ENCODE results near the gene TSSK3. TPM values are rescaled to one million over a fixed set of nuclear protein-coding genes. Genes with fewer than 3 reads are reported as not detected.

Gene TSSK3
- total and polyA plus RNA-seq, 2 donors (not counting 3 experiments of a cell fraction or from before 2014, with no cell fraction given) = 0.42 to 0.65 TPM

GRCh38 chr1:32332290-32333079 is 29.9 kb upstream of the TSSK3 start:
- BruUV-seq (replicated peaks) = no TSS peak
- ChIA-PET POLR2A (interaction anchor here (0.8 to 1.3 kb wide), 5 partner anchors 9 to 109 kb away, joined by 3 to 4 read pairs (median 4); no protein-coding TSS in a partner anchor), CTCF (interaction anchor here (0.6 to 2.1 kb wide), 5 partner anchors 14 to 117 kb away, joined by 3 to 12 read pairs (median 3); no protein-coding TSS in a partner anchor)
- peaks cover 15 to 46% of the 10 kb centered on the region in 2 experiments for H3K36me3 ChIP-seq (ENCODE audit: control insufficient read depth in 2 of 2, extremely low read depth in 1 of 2, insufficient read depth in 2 of 2, low read length in 2 of 2)
- FAIRE-seq = no peak
- DNase-seq (ENCODE audit: low read depth, low spot score) = no peak
- no peaks in the 10 kb centered on the region for H4K20me1 ChIP-seq (replicated peaks; ENCODE audit: control insufficient read depth, extremely low read depth, insufficient read depth, low read length)
- no peak overlapping the region for H2AFZ ChIP-seq (ENCODE audit: low read depth, low read length)
- no peak for TF ChIP-seq MAX (IDR thresholded peaks at IDR 0.05; ENCODE audit: insufficient read depth, insufficient read length)
- TF ChIP-seq POLR2AphosphoS5 (IDR thresholded peaks at IDR 0.05; ENCODE audit: insufficient read depth, low read depth, low read length) = peak; percentile 19
- H3K27me3 ChIP-seq (ENCODE audit: control insufficient read depth in 2 of 2, insufficient read depth in 2 of 2, low read length in 2 of 2) = no peaks in the 10 kb centered on the region
- H3K79me2 ChIP-seq (ENCODE audit: control insufficient read depth, insufficient read depth, low read length) = peaks cover 19% of the 10 kb centered on the region
- no peak overlapping the region for H3K4me2 ChIP-seq (ENCODE audit: insufficient read depth, low read length)
- H3K4me1 ChIP-seq (ENCODE audit: control insufficient read depth, extremely low read depth, insufficient read depth, low read length) = peaks cover 14% of the 10 kb centered on the region
- intact Hi-C loops (cut with micrococcal nuclease) = no loop called here
- no peak overlapping the region for H3K4me3 ChIP-seq (replicated peaks in 1 of 3; ENCODE audit: insufficient read depth in 1 of 3, low read depth in 1 of 3, low read length in 3 of 3)
- H3K9ac ChIP-seq (replicated peaks; ENCODE audit: extremely low read depth, insufficient read depth, low read length) = no peak overlapping the region
- dilution Hi-C loops (cut with MboI; ENCODE audit: extremely low pct_ligation_motif_present, low sequenced_read_pairs) = no loop called here
- no peak overlapping the region for H3K27ac ChIP-seq (ENCODE audit: insufficient read depth, low read depth, low read length)
- H3K9me1 ChIP-seq (replicated peaks; ENCODE audit: control insufficient read depth, extremely low read depth, insufficient read depth, low read length) = no peaks in the 10 kb centered on the region
- H3K9me3 ChIP-seq (replicated peaks; ENCODE audit: control insufficient read depth, insufficient read depth, low read length) = no peaks in the 10 kb centered on the region

GRCh38 chr1:32333251-32333963 is 28.9 kb upstream of the TSSK3 start:
- H3K36me3 ChIP-seq (ENCODE audit: control insufficient read depth in 2 of 2, extremely low read depth in 1 of 2, insufficient read depth in 2 of 2, low read length in 2 of 2) = peaks cover 11 to 42% of the 10 kb centered on the region in 2 experiments

More at GRCh38 chr1:32333251-32333963, 28.9 kb upstream of the TSSK3 start:
- Histone ChIP-seq H3K9ac (replicated peaks; ENCODE audit: extremely low read depth, insufficient read depth, low read length) (no peak overlapping the region), H3K27ac (ENCODE audit: insufficient read depth, low read depth, low read length) (no peak overlapping the region), H3K4me2 (ENCODE audit: insufficient read depth, low read length) (no peak overlapping the region), H3K79me2 (ENCODE audit: control insufficient read depth, insufficient read depth, low read length) (peaks cover 19% of the 10 kb centered on the region), H2AFZ (ENCODE audit: low read depth, low read length) (no peak overlapping the region), H3K4me3 (replicated peaks in 1 of 3; ENCODE audit: insufficient read depth in 1 of 3, low read depth in 1 of 3, low read length in 3 of 3) (peak overlapping the region in 1 of 3 experiments; percentile 80), H3K27me3 (ENCODE audit: control insufficient read depth in 2 of 2, insufficient read depth in 2 of 2, low read length in 2 of 2) (no peaks in the 10 kb centered on the region), H3K4me1 (ENCODE audit: control insufficient read depth, extremely low read depth, insufficient read depth, low read length) (peaks cover 14% of the 10 kb centered on the region), H3K9me3 (replicated peaks; ENCODE audit: control insufficient read depth, insufficient read depth, low read length) (no peaks in the 10 kb centered on the region), H4K20me1 (replicated peaks; ENCODE audit: control insufficient read depth, extremely low read depth, insufficient read depth, low read length) (no peaks in the 10 kb centered on the region), H3K9me1 (replicated peaks; ENCODE audit: control insufficient read depth, extremely low read depth, insufficient read depth, low read length) (no peaks in the 10 kb centered on the region)
- dilution Hi-C loops (cut with MboI; ENCODE audit: extremely low pct_ligation_motif_present, low sequenced_read_pairs) (no loop called here), intact Hi-C loops (cut with micrococcal nuclease) (no loop called here)
- TF ChIP-seq MAX (IDR thresholded peaks at IDR 0.05; ENCODE audit: insufficient read depth, insufficient read length) (no peak), CTCF (IDR thresholded peaks at IDR 0.05; ENCODE audit: extremely low read depth in 1 of 2, insufficient read depth in 1 of 2, low read depth in 1 of 2, low read length in 2 of 2) (no peak), POLR2AphosphoS5 (IDR thresholded peaks at IDR 0.05; ENCODE audit: insufficient read depth, low read depth, low read length) (no peak), MYC (IDR thresholded peaks at IDR 0.05; ENCODE audit: low read depth, low read length) (no peak), GATA2 (IDR thresholded peaks at IDR 0.05; ENCODE audit: insufficient read depth, insufficient read length, low read depth, low read length) (no peak), FOS (IDR thresholded peaks at IDR 0.05; ENCODE audit: borderline replicate concordance, insufficient read depth, low read length) (no peak), JUN (IDR thresholded peaks at IDR 0.05; ENCODE audit: borderline replicate concordance, insufficient read depth, insufficient read length, low read depth) (no peak), POLR2A (IDR thresholded peaks at IDR 0.05; ENCODE audit: low read depth, low read length) (no peak), EZH2 (IDR thresholded peaks at IDR 0.05; ENCODE audit: borderline replicate concordance, low read depth, low read length, severe bottlenecking) (no peak)
- DNase-seq (ENCODE audit: low read depth, low spot score) (no peak), FAIRE-seq (no peak)
- CTCF ChIA-PET = interaction anchor here (0.7 to 1.3 kb wide), 3 partner anchors 13 to 118 kb away, joined by 3 to 6 read pairs (median 4); no protein-coding TSS in a partner anchor
- POLR2A ChIA-PET = interaction anchor here (0.6 to 1.2 kb wide), 3 partner anchors 9 to 65 kb away, joined by 4 to 5 read pairs (median 4); no protein-coding TSS in a partner anchor
- BruUV-seq (replicated peaks) = TSS peak; percentile 43
